GM23338 (cell line): ENCODE data around the gene ABCD2. TPM values are rescaled to one million over a fixed set of nuclear protein-coding genes. Genes with fewer than 3 reads are reported as not detected.

ENCODE experiments used
- ATAC-seq: fragments of 200-7000 bp; cut with Tn5 transposase; 3 replicates; pipeline ENCODE4 v1.9.1; 2020
- DNase-seq: peaks from one replicate; pipeline ENCODE4 v3.0.0-alpha.2; 2015; ENCODE audit warnings: low spot score
- H2AFZ ChIP-seq: fragments of 200-600 bp; sonication (generic); 2 replicates; pipeline ENCODE4 v1.8.0; 2016; ENCODE audit warnings: antibody characterized with exemption, mild to moderate bottlenecking, moderate library complexity
- H3F3A ChIP-seq: fragments of 200-600 bp; sonication (generic); replicated peaks from 2 replicates; pipeline ENCODE4 v1.8.0; 2017; ENCODE audit warnings: antibody characterized with exemption, mixed run types, low read depth
- H3K27ac ChIP-seq: fragments of 200-600 bp; sonication (generic); 2 replicates; pipeline ENCODE4 v1.6.1; 2016; ENCODE audit warnings: low read depth
- H3K27me3 ChIP-seq: fragments of 200-600 bp; sonication (generic); 2 replicates; pipeline ENCODE4 v1.8.0; 2016; ENCODE audit warnings: mild to moderate bottlenecking, mixed run types, moderate library complexity; ENCODE audit not compliant: insufficient read depth
- H3K36me3 ChIP-seq: fragments of 200-600 bp; sonication (generic); 2 replicates; pipeline ENCODE4 v1.8.0; 2016; ENCODE audit warnings: mild to moderate bottlenecking; ENCODE audit not compliant: insufficient read depth
- H3K4me1 ChIP-seq: fragments of 200-600 bp; sonication (generic); 2 replicates; pipeline ENCODE4 v1.8.0; 2016; ENCODE audit warnings: mild to moderate bottlenecking, moderate library complexity; ENCODE audit not compliant: insufficient read depth
- H3K4me2 ChIP-seq: fragments of 200-600 bp; sonication (generic); 2 replicates; pipeline ENCODE4 v1.7.1; 2017; ENCODE audit warnings: mixed run types
- H3K4me3 ChIP-seq: fragments of 200-600 bp; sonication (generic); 2 replicates; pipeline ENCODE4 v1.6.1; 2016; ENCODE audit warnings: mixed run types
- H3K79me2 ChIP-seq: fragments of 200-600 bp; sonication (generic); replicated peaks from 2 replicates; pipeline ENCODE4 v1.8.0; 2017; ENCODE audit warnings: mild to moderate bottlenecking; ENCODE audit not compliant: insufficient read depth
- H3K9me2 ChIP-seq: fragments of 200-600 bp; sonication (generic); 2 replicates; pipeline ENCODE4 v1.8.0; 2017; ENCODE audit not compliant: insufficient read depth
- H4K20me1 ChIP-seq: fragments of 200-600 bp; sonication (generic); replicated peaks from 2 replicates; pipeline ENCODE4 v1.8.0; 2017; ENCODE audit warnings: mild to moderate bottlenecking; ENCODE audit not compliant: insufficient read depth
- H3K27ac Mint-ChIP-seq: 2 replicates; pipeline ENCODE4 v1.8.0; 2020; ENCODE audit warnings: inconsistent platforms, mild to moderate bottlenecking, moderate library complexity, mixed read lengths
- H3K27me3 Mint-ChIP-seq: 3 replicates; pipeline ENCODE4 v1.8.0; 2022; ENCODE audit warnings: low read depth, mild to moderate bottlenecking, moderate library complexity, mixed read lengths, inconsistent platforms; ENCODE audit not compliant: insufficient read depth, poor library complexity
- H3K36me3 Mint-ChIP-seq: 3 replicates; pipeline ENCODE4 v1.8.0; 2021; ENCODE audit warnings: low read depth, mild to moderate bottlenecking, inconsistent platforms, moderate library complexity, mixed read lengths
- H3K4me1 Mint-ChIP-seq: 3 replicates; pipeline ENCODE4 v1.8.0; 2020; ENCODE audit warnings: mild to moderate bottlenecking, inconsistent platforms, mixed read lengths
- H3K4me3 Mint-ChIP-seq: 3 replicates; pipeline ENCODE4 v1.8.0; 2021; ENCODE audit warnings: moderate library complexity, mild to moderate bottlenecking, inconsistent platforms, mixed read lengths
- H3K9me3 Mint-ChIP-seq: 3 replicates; pipeline ENCODE4 v1.8.0; 2020; ENCODE audit warnings: moderate library complexity, mild to moderate bottlenecking, inconsistent platforms, mixed read lengths
- CTCF ChIP-seq, 2 experiments: fragments of 200-600 bp in 1 of 2; sonication (generic) in 1 of 2; conservative IDR thresholded peaks; 2 replicates each; pipeline versions ENCODE4 v1.5.1 to v1.6.1; 2016 to 2017; ENCODE audit warnings: antibody characterized with exemption in 2 of 2, low read depth in 2 of 2, mild to moderate bottlenecking in 2 of 2, moderate library complexity in 1 of 2
- ETS1 ChIP-seq: IDR thresholded peaks from 2 replicates; pipeline ENCODE4 v1.6.1; 2016; ENCODE audit warnings: antibody characterized with exemption
- EZH2 ChIP-seq: fragments of 200-600 bp; sonication (generic); IDR thresholded peaks from one replicate; pipeline ENCODE4 v1.8.0; 2017; ENCODE audit warnings: antibody characterized with exemption, mild to moderate bottlenecking, low read depth; ENCODE audit not compliant: unreplicated experiment
- EZH2phosphoT487 ChIP-seq: fragments of 200-600 bp; sonication (generic); IDR thresholded peaks from one replicate; pipeline ENCODE4 v1.8.1; 2018; ENCODE audit warnings: antibody characterized with exemption; ENCODE audit not compliant: unreplicated experiment
- JUNB ChIP-seq: IDR thresholded peaks from one replicate; pipeline ENCODE4 v1.6.1; 2016; ENCODE audit warnings: antibody characterized with exemption; ENCODE audit not compliant: unreplicated experiment
- NANOG ChIP-seq: IDR thresholded peaks from 2 replicates; pipeline ENCODE4 v1.6.1; 2016; ENCODE audit warnings: antibody characterized with exemption, borderline replicate concordance
- POLR2AphosphoS5 ChIP-seq: IDR thresholded peaks from 2 replicates; pipeline ENCODE4 v1.6.1; 2016; ENCODE audit warnings: antibody characterized with exemption, low read depth
- STAT1 ChIP-seq: IDR thresholded peaks from one replicate; pipeline ENCODE4 v1.6.1; 2016; ENCODE audit warnings: antibody characterized with exemption; ENCODE audit not compliant: unreplicated experiment
- ZNF114 ChIP-seq: fragments of 250-450 bp; sonication (Bioruptor Pico); IDR thresholded peaks from 2 replicates; pipeline ENCODE4 v1.5.0; 2020; ENCODE audit warnings: mild to moderate bottlenecking, moderate library complexity
- ZNF331 ChIP-seq: fragments of 250-450 bp; sonication (Bioruptor Pico); IDR thresholded peaks from 2 replicates; pipeline ENCODE4 v1.5.0; 2020; ENCODE audit warnings: low read depth, mild to moderate bottlenecking, moderate library complexity
- polyA plus RNA-seq: library from polyadenylated mRNA; unstranded; fragments of >200 nt; fragmentation: Nextera tagmentation; extraction: Ambion mirVana; gene quantifications from 2 replicates; pipeline ENCODE4 v1.2.1, GENCODE V29; 2016
- total RNA-seq: library from RNA; depleted of rRNA; stranded (reverse); fragments of >200 nt; shearing (Covaris generic); gene quantifications from 2 replicates; pipeline ENCODE4 v1.2.3, GENCODE V29; 2014

Gene ABCD2
- total and polyA plus RNA-seq, 2 experiments from 2014 or later = not detected

- no peak overlapping the region for H3K4me2 ChIP-seq
- no peaks in the 10 kb centered on the region for H3K4me1 ChIP-seq
- H3K36me3 ChIP-seq = no peaks in the 10 kb centered on the region
- no peak overlapping the region for H3K4me3 Mint-ChIP-seq
- no peaks in the 10 kb centered on the region for H3K27me3 ChIP-seq
- no peak for TF ChIP-seq POLR2AphosphoS5
- TF ChIP-seq CTCF (conservative IDR thresholded peaks at IDR 0.05; ENCODE audit: low read depth in 2 of 2) = peak; percentile 44 to 71
- peak; percentile 71 for DNase-seq
- peak overlapping the region; percentile 91 for H2AFZ ChIP-seq
- no peak overlapping the region for H3K27ac ChIP-seq
- peaks cover 3% of the 10 kb centered on the region for H3K27me3 Mint-ChIP-seq
- no peaks in the 10 kb centered on the region for H3K36me3 Mint-ChIP-seq
- no peaks in the 10 kb centered on the region for H3K9me3 Mint-ChIP-seq
- H3K79me2 ChIP-seq = no peaks in the 10 kb centered on the region
- no peaks in the 10 kb centered on the region for H4K20me1 ChIP-seq
- peak; percentile 79 for ATAC-seq
- H3K9me2 ChIP-seq = no peaks in the 10 kb centered on the region
- peaks cover 2% of the 10 kb centered on the region; the same call in 1 of the 3 replicates for H3K4me1 Mint-ChIP-seq
- no peaks in the 10 kb centered on the region for H3F3A ChIP-seq
- no peak overlapping the region for H3K4me3 ChIP-seq
- no peak overlapping the region for H3K27ac Mint-ChIP-seq
Observed at GRCh38 chr12:39626033-39626814, 6.6 kb upstream of the ABCD2 start.

- no peak for DNase-seq
- H4K20me1 ChIP-seq = no peaks in the 10 kb centered on the region
- Mint-ChIP-seq H3K27me3 (peaks cover 4% of the 10 kb centered on the region), H3K36me3 (no peaks in the 10 kb centered on the region), H3K9me3 (no peaks in the 10 kb centered on the region), H3K4me3 (no peak overlapping the region), H3K27ac (no peak overlapping the region), H3K4me1 (peaks cover 5% of the 10 kb centered on the region; the same call in 2 of the 3 replicates)
- H3K27ac ChIP-seq = no peak overlapping the region
- ATAC-seq = no peak
- H3K27me3 ChIP-seq = no peaks in the 10 kb centered on the region
- H3K4me2 ChIP-seq = no peak overlapping the region
- H3K9me2 ChIP-seq = no peaks in the 10 kb centered on the region
- H3K36me3 ChIP-seq = no peaks in the 10 kb centered on the region
- no peak overlapping the region for H2AFZ ChIP-seq
- no peaks in the 10 kb centered on the region for H3K4me1 ChIP-seq
- H3K4me3 ChIP-seq = no peak overlapping the region
- H3F3A ChIP-seq = 0 out of 2 replicates have a peak, but pooled peaks cover 3% of the 10 kb centered on the region
- no peaks in the 10 kb centered on the region for H3K79me2 ChIP-seq
- no peak for TF ChIP-seq EZH2phosphoT487
- TF ChIP-seq EZH2 = no peak
- TF ChIP-seq CTCF (conservative IDR thresholded peaks at IDR 0.05; ENCODE audit: low read depth in 2 of 2) = no peak
- TF ChIP-seq STAT1 = no peak
- no peak for TF ChIP-seq JUNB
- TF ChIP-seq ZNF114 (CRISPR knock-in tag) = no peak
- TF ChIP-seq NANOG = no peak
- TF ChIP-seq ETS1 = no peak
- no peak for TF ChIP-seq ZNF331 (CRISPR knock-in tag)
Observed at GRCh38 chr12:39623919-39624318, 4.3 kb upstream of the ABCD2 start.
